ENCODE results near the gene TSEN34. TPM values are rescaled to one million over a fixed set of nuclear protein-coding genes. Genes with fewer than 3 reads are reported as not detected.
A peak's percentile ranks its signal among the peaks of the same experiment; 100 is the strongest.

Gene TSEN34
- total and polyA plus RNA-seq, 12 donors, result 21.5 to 201 (median 88.7) TPM

DNA sequence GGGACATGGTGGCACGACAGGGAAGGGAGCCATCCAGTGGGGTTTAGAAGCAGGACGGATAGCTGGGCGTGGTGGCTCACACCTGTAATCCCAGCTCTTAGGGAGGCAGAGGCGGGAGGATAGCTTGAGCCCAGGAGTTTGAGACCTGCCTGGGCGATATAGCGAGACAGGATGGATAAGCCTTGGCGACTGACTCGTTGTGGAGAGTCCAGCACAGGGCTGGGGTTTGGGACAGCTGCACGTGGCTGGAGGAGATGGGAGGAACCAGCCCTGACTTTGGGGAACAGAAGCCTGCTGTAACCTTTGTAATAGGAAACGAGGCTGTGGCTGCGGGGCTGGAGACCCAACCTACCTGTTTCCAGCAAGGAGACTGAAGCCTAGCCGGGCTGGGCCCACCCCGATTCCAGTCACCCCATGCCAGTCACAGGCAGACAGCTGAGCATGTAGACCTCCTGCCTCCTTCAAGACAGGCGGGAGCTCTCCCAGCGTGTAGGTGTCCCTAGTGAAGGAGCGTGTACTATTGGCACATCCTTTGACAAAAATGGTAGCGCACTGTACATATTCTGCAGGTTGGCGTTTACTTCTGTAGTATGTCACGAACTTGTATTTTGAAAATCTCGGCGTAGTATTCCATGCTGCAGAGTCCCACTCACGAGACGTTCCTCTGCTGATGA, 39.6 kb upstream of the TSEN34 start:
- no peak overlapping the region for H3K4me3 ChIP-seq
- intact Hi-C loops (cut with DNase I), result no loop called here
- peaks cover 0 to 100% of the 10 kb centered on the region in 2 donors for H3K36me3 ChIP-seq (replicated peaks in 1 of 2)
- no peak overlapping the region for H3K27ac ChIP-seq
- no peak for TF ChIP-seq POLR2A (IDR thresholded peaks at IDR 0.05)
- TF ChIP-seq, protein P1, sequence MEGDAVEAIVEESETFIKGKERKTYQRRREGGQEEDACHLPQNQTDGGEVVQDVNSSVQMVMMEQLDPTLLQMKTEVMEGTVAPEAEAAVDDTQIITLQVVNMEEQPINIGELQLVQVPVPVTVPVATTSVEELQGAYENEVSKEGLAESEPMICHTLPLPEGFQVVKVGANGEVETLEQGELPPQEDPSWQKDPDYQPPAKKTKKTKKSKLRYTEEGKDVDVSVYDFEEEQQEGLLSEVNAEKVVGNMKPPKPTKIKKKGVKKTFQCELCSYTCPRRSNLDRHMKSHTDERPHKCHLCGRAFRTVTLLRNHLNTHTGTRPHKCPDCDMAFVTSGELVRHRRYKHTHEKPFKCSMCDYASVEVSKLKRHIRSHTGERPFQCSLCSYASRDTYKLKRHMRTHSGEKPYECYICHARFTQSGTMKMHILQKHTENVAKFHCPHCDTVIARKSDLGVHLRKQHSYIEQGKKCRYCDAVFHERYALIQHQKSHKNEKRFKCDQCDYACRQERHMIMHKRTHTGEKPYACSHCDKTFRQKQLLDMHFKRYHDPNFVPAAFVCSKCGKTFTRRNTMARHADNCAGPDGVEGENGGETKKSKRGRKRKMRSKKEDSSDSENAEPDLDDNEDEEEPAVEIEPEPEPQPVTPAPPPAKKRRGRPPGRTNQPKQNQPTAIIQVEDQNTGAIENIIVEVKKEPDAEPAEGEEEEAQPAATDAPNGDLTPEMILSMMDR (IDR thresholded peaks at IDR 0.05), result no peak
- DNase-seq, result no peak
- H3K4me1 ChIP-seq (replicated peaks in 1 of 2), result no peaks in the 10 kb centered on the region
- 83 to 88% (median 87%) methylated on average over 20 to 23 of the region's 23 CpGs for WGBS, 4 donors
- no peaks in the 10 kb centered on the region for H3K27me3 ChIP-seq
- no peaks in the 10 kb centered on the region for H3K9me3 ChIP-seq (replicated peaks in 1 of 3)

DNA sequence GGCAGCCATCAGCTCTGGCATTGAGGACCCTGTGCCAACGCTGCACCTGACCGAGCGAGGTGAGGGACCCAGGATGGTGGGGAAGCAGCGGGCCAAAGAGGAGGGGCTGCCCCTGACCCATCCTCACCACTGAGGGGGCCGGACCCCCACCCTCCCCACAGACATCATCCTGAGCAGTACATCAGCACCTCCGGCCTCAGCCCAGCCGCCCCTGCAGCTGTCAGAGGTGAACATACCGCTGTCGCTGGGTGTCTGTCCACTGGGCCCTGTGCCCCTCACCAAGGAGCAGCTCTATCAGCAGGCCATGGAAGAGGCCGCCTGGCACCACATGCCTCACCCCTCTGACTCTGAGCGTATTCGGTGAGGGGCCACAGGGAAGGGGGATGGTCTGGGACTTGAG, 38.8 kb upstream of the TSEN34 start:
- no peak for DNase-seq
- H3K9me3 ChIP-seq (replicated peaks in 1 of 3), result no peaks in the 10 kb centered on the region
- TF ChIP-seq POLR2A (IDR thresholded peaks at IDR 0.05), result no peak
- TF ChIP-seq, protein P1 (IDR thresholded peaks at IDR 0.05), result no peak
- no peaks in the 10 kb centered on the region for H3K27me3 ChIP-seq
- no peaks in the 10 kb centered on the region for H3K4me1 ChIP-seq (replicated peaks in 1 of 2)
- H3K36me3 ChIP-seq (replicated peaks in 1 of 2), result peaks cover 0 to 100% of the 10 kb centered on the region in 2 donors
- 87% methylated on average over 7 to 12 of the region's 12 CpGs; no CpG with 5 or more reads in 1 of the 4 donors for WGBS, 4 donors
- intact Hi-C loops (cut with DNase I), result no loop called here
- peak overlapping the region in 1 of 5 donors; percentile 21 for H3K27ac ChIP-seq
- no peak overlapping the region for H3K4me3 ChIP-seq

DNA sequence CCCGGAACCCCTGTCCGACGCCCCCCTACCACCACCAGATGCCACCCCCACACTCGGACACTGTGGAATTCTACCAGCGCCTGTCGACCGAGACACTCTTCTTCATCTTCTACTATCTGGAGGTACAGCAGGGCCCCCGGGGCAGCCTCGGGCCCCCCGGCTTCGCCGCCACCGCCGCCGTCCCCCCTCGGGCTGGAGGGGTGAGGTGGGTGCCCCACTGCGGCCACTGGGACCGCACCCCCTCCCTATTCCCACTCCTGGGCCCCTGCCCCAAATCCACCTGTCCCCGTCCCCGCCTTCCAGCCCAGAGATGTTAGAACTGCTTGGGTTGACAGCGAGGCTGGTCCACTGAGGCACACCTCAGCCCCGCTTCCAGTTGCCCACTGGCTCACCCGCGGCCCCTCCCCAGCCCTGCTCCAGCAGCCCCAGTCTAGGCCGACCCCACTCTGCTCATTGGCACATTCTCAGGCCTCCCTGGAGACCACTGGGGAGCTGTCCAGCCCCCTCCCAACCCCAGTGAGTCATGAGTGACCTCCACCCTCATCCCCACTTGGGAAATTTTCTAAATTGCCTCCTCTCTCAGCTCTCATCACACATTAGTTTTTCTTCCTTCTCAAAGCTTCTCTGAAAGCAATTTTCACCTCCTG, 38.1 kb upstream of the TSEN34 start:
- H3K27ac ChIP-seq, result peak overlapping the region in 2 of 5 donors; percentile 30 to 34
- no peaks in the 10 kb centered on the region for H3K9me3 ChIP-seq (replicated peaks in 1 of 3)
- H3K36me3 ChIP-seq (replicated peaks in 1 of 2), result peaks cover 0 to 100% of the 10 kb centered on the region in 2 donors
- no peak for TF ChIP-seq POLR2A (IDR thresholded peaks at IDR 0.05)
- TF ChIP-seq, protein P1 (IDR thresholded peaks at IDR 0.05), result no peak
- peak in 1 of 7 donors; percentile 39 for DNase-seq
- intact Hi-C loops (cut with DNase I), result no loop called here
- peaks cover 0 to 2% of the 10 kb centered on the region in 2 donors for H3K4me1 ChIP-seq (replicated peaks in 1 of 2)
- no peak overlapping the region for H3K4me3 ChIP-seq
- no peaks in the 10 kb centered on the region for H3K27me3 ChIP-seq
- WGBS, 4 donors, result 83 to 90% (median 86%) methylated on average over 13 to 25 of the region's 25 CpGs

DNA sequence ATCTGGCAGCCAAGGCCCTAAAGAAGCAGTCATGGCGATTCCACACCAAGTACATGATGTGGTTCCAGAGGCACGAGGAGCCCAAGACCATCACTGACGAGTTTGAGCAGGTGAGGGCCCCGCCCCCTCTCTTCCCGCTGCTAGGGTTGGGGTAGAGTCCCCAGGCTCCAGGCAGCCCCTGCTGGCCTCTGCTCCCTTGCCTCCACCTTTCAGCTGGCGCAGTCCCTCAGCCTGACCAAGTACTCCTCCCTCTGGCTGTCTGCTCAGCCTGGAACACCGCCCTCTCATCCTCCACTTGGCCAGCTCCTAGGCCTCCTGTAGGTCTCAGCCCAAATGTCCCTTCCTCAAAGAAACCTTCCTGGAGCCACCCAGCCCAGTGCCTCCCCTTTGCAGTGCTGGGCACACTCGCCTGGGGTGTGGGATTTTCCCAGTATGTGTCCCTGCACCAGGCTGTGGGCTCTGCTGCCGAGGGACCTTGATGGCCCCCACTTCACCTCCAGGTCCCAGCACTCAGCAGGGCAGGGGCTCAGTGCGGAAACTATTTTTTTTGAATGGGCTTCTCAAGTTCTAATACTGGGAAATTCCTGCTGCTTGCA, 37.3 kb upstream of the TSEN34 start:
- intact Hi-C loops (cut with DNase I), result no loop called here
- DNase-seq, result peak in 1 of 7 donors; percentile 34
- Histone ChIP-seq H3K36me3 (replicated peaks in 1 of 2) (peaks cover 0 to 93% of the 10 kb centered on the region in 2 donors), H3K9me3 (replicated peaks in 1 of 3) (no peaks in the 10 kb centered on the region), H3K4me3 (no peak overlapping the region), H3K4me1 (replicated peaks in 1 of 2) (peaks cover 7 to 10% of the 10 kb centered on the region in 2 donors), H3K27me3 (no peaks in the 10 kb centered on the region), H3K27ac (peak overlapping the region in 1 of 5 donors; percentile 30)
- TF ChIP-seq, protein P1 (IDR thresholded peaks at IDR 0.05), result no peak
- TF ChIP-seq POLR2A (IDR thresholded peaks at IDR 0.05), result no peak
- WGBS, 4 donors, result 83 to 89% (median 88%) methylated on average over 8 to 10 of the region's 10 CpGs; no CpG with 5 or more reads in 1 of the 4 donors

Measured in adrenal gland (tissue), 12 donors.